Activated T-cell treated with anti-CD3 and anti-CD28 coated beads for 48 hours (primary cell): ENCODE measurements around the gene NAT16.
"Not testable (repeated sequence)": the region's sequence is repeated elsewhere in the genome, so short reads cannot be mapped to it uniquely, and the experiment has no call there.

Experiments
- DNase-seq: peaks from one replicate; pipeline ENCODE4 v3.0.0-alpha.2; 2020; ENCODE audit warnings: low read depth

NAT16 gene

DNA sequence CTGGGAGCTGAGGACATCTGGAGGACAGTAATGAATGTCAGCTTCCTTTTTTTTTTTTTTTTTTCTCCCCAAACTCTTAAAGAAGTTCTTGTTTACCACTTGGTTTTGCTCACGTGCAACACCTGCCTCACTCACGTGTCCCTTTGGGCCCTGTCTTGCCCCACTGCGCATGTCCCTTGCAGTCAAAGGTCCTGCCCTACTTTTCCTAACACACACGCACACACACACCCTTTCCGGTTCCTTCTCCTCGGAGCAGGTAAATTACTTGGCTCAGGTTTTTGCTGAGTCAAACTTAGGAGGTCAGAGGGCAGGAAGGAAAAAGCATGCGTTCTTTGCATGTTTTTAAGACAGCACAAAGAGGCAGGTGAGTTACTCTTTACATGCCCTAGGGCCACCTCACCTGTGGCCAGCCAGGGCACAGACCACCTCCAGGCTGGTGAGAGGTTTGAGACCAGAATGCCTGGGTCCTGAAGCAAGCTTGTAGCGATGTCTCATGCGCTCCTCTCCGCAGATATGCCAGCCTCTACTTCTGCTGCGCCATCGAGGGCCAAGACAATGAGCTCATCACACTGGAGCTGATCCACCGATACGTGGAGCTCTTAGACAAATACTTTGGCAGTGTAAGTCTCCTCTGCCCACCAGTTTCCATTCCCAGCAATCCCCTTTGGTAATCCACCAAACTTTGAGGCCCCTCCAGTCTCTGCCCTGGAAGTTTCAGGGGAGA is 23.1 kb downstream of the NAT16 start:
- no peak for DNase-seq

DNA sequence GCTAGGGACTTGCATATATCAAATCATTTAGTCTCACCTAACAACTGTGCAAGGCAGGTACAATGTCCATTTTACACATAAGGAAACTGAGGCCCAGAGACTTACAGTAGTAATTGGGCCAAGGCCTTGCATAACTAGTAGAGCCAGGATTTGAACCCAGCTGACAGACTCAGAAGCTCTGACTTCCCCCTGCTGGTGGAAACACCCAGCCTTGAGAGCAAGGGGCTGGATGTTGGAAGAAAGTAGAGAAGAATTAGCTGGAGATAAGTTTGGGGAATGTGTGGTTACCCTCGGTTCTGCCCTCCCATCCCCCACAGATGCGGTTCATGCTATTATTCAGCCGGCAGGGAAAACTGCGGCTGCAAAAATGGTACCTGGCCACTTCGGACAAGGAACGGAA is 23.8 kb downstream of the NAT16 start:
- no peak for DNase-seq

DNA sequence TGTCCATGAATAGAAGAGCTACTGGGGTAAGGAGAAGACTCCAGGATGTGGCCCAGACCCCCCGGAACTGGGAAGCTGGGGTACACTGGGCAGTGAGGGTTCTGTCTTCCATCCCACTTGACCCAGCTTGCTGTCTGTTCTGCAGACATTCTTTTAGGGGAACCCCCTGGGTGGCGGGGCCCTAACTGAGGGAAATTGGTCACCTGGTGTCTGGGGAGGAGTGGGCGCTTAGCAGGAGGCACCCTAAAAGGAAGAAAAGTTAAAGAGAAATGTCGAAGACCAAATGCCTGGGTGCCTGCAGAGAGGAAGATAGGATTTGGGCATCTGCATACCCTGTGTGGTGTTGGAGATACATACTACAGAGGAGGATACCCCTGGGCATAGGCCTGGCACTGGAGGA is 24.8 kb downstream of the NAT16 start:
- no peak for DNase-seq

DNA sequence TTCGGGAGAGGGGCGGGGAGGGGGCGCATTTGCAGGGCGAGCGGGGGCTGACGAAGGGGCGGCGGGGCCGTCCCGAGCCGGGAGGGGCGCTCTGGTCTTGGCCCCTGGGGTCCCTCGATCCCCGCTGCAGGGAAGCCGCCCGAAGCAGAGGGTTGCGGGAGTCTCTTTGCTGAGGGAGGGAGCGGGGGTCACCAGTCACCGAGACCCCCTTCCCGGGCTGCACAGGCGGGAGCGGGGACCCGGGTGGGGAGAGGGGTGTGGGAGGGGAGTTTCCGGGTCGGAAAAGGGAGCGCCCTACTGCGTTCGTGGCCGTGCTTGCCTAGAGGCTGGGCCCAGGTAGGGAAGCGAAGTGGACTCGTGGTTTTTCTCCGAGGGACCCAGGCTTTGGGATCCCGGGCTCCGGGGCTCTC is 25.4 kb downstream of the NAT16 start:
- no peak for DNase-seq

DNA sequence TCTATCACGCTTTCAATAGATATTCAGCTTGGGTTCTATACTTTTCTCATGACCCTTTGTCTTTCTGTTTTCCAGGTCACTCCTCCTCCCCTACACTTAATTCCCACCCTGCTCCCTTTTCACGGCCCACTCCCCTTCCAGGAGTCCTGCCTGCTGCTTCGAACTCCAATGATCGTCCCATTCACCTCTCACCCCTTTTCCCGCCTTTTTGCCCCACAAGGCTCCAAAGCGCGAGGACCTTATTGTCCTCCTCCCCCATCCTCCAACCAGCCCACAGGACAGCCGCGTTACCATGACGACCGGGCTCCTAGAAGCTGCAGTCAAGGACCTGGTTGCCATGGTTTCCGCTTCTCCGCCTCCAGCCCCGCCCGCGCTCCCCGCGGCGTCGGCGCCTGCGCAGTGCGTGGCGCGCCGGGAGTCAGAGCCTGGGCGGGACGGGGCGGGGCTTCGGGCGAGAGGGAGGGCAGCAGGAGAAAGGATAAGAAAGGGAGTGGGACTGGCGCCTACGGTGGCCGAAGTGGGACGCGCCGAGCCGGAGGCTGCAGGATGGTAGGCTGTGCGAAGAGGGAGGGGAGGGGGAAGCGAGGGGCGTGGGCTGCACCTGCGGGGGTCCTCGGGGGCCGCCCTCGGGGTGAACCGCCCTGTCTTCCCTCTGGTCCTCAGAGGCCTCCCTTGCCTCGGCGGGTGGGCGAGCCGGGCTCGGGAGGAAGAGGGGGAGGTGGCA is 26.0 kb downstream of the NAT16 start, which contains the start of gene AP1S1:
Gene AP1S1, plus strand, starts transcription at position 508 of the 724 bp plus-strand sequence. Its CDS starts 39 bp downstream, at position 547.
- DNase-seq, result peak; percentile 94

DNA sequence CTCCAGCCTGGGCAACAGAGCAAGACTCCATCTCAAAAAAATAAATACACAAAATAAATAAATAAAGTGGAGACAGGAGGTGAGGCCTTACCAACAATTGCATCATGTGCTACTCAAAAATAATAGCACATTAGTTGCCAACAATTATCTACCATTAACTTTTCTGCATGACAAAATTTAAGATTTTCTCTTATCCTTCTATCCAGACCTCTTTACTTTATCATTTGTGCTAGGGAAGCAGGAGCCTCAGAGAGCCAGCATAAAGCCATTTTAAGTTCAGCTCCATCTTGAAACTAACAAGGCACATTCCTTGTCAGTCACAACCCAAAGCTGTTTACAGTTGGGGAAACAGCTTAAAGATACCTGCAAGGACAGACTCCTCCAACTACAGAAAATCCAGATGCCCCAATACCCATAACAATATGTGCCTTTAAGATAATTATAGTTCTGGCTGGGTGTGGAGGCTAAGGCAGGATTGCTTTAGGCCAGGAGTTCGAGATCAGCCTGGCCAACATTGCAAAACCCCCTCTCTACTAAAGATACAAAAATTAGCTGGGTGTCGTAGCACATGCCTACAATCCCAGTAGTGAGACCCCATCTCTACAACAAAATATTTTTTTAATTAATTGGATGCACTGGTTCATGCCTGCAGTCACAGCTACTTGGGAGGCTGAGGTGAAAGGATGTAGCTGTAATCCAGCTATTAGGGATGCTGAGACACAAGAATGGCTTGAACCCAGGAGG is 28.0 kb downstream of the NAT16 start:
- DNase-seq, result no peak

DNA sequence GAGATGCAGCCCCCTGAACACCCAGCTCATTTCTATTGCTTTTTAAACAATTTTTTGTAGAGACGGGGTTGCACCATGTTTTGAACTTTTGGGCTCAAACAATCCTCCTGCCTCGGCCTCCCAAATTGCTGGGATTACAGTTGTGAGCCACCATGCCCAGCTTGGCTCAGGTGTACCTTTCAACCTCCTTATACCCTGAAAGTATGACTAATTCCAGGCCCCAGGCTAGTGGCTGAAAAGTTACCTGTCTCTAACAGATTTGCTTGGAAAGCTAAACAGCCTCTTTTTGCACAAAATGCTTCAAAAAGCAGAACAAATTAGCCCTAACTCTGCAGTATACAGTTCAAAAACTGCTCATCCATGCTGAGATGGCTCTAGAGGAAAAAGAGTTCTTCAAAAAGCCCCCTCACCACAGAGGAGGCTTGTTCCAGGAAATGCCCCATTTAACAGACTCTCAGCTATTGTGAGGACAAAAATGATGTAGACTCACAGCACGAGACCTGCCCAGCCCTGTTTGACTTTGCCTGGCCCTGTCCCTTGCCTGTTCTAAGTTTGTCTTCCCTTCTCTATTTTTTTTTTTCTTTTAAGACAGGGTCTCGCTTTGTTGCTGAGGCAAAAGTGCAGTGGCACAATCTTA is 39.2 kb downstream of the NAT16 start:
- DNase-seq, result no peak

DNA sequence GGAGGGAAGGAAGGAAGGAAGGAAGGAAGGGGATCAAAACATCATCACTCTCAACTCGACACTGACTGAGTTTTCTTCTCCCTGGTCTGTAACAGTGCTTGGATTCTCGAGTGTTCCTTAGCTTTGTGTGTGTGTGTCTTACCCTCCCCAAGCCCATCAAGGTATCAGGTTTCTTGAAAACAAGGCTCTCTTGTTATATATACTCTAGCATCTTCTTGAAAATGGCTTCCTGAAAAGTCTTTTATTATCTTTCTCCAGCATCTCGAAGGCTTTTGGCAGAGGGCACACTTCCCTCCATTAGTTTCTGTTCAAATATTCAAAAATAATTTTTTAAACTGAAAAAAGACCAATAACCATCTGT is 39.8 kb downstream of the NAT16 start:
- DNase-seq, result no peak

DNA sequence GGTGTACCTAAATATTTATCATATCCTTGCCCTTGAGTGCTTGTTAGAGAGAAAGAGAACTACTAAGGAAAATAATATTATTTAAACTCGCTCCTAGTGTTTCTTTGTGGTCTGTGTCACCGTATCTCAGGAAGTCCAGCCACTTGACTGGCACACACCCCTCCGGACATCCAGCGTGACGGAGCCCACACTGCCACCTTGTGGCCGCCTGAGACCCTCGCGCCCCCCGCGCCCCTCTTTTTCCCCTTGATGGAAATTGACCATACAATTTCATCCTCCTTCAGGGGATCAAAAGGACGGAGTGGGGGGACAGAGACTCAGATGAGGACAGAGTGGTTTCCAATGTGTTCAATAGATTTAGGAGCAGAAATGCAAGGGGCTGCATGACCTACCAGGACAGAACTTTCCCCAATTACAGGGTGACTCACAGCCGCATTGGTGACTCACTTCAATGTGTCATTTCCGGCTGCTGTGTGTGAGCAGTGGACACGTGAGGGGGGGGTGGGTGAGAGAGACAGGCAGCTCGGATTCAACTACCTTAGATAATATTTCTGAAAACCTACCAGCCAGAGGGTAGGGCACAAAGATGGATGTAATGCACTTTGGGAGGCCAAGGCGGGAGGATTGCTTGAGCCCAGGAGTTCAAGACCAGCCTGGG is 41.8 kb downstream of the NAT16 start:
- peak; percentile 83 for DNase-seq

DNA sequence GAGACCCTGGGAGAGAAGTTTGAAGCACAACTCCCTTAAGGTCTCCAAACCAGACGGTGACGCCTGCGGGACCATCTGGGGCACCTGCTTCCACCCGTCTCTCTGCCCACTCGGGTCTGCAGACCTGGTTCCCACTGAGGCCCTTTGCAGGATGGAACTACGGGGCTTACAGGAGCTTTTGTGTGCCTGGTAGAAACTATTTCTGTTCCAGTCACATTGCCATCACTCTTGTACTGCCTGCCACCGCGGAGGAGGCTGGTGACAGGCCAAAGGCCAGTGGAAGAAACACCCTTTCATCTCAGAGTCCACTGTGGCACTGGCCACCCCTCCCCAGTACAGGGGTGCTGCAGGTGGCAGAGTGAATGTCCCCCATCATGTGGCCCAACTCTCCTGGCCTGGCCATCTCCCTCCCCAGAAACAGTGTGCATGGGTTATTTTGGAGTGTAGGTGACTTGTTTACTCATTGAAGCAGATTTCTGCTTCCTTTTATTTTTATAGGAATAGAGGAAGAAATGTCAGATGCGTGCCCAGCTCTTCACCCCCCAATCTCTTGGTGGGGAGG is 42.4 kb downstream of the NAT16 start:
- no peak for DNase-seq

DNA sequence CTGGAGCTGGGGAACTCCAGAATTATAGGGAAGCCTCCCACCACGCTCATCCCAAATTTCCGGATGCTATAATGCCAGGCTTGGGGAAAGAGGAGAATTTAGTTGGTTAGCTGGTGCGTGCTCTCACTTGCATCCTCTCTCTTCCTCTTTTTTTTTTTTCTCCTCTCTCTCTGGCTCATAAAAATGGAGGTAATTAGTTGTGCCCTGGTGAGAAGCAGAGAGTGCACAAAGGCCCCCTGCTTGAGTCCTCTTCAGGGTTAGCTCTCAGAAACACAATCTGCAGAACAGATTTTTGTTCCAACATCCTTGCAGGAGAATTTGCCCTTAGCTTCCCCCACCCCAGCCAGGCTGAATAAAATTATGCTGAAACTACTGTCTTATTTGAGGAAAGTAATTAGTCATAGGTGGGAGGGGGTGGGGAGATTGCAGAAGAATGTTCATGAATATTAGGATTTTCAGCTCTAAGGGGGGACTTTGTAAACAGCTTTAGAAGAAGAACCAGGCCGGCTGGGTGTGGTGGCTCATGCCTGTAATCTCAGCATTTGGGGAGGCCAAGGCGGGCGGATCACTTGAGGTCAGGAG is 45.6 kb downstream of the NAT16 start:
- DNase-seq, result no peak

DNA sequence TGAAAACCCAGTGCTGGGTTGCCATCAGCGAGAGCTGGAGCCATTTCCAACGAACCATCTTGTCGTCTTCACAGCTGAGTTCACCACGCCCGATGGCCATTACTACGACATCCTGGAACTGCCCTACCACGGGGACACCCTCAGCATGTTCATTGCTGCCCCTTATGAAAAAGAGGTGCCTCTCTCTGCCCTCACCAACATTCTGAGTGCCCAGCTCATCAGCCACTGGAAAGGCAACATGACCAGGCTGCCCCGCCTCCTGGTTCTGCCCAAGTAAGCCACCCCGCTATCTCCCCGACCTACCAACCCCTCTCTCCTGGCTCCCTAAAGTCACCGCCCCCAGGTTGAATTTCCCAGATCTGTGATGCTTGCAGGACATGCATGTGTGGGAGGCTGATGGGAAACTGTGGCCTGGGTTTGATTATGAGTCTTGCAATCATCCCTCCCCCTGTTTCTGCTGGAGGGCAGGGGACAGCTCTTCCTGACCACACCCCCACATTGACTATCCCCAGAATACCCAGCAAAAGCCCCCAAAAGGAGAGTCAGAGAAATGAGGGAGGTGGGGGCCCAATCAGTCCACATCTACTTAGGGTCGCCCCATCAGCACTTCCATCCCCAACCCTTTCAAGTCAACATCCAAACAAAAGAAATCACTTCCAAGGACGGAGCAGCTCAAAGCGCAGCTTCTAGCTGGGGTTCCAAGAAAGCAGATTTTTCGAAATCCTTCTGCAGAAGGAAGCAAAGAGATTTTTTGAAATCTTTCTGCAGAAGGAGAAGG is 46.3 kb downstream of the NAT16 start:
- DNase-seq, result no peak

DNA sequence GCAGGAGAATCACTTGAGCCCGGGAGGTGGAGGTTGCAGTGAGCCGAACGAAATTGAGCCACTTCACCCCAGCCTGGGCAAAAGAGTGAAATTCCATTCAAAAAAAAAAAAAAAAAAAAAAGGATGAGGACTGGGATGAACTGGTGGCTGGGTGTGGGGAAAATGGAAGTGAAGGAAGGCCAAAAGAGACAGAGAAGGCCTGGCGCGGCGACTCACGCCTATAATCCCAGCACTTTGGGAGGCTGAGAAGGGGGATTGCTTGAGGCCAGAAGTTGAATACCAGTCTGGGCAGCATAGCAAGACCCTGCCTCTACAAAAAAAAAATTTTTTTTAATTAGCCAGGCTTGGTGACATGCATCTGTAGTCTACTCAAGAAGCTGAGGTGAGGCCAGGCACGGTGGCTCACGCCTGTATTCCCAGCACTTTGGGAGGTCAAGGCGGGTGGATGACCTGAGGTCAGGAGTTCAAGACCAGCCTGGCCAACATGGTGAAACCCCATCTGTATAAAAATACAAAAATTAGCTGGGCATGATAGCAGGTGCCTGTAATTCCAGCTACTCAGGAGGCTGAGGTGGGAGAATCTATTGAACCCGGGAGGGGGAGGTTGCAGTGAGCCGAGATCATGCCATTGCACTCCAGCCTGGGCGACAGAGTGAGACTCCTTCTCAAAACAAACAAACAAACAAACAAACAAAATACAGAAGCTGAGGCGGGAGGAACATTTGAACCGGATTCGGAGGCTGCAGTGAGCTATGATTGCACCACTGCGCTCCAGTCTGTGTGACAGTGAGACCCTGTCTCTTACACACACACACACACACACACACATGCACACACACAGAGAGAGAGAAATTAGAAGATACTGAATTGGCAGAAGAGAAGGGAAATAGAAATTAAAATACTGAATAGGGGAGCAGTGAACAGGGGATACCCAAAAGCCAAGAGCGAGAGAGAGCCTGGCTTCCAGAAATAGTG is 47.2 kb downstream of the NAT16 start:
- DNase-seq, result not testable (repeated sequence)

DNA sequence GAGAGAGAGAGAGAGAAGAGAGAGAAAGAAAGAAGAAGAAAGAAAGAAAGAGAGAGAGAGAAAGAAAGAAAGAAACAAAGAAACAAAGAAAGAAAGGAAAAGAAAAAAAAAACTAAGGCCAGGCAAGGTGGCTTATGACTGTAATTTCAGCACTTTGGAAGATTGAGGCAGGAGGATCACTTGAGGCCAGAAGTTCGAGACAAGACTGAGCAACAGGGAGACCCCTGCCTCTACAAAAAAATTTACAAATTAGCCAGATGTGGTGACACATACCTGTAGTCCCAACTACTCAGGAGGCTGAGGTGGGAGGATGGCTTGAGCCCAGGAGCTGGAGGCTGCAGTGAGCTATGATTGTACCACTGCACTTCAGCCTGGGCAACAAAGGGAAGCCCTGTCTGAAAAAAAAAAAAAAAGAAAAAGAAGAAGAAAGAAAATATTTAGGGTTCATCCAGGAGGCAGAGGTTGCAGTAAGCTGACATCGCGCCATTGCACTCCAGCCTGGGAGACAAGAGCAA is 50.4 kb downstream of the NAT16 start:
- DNase-seq, result no peak

DNA sequence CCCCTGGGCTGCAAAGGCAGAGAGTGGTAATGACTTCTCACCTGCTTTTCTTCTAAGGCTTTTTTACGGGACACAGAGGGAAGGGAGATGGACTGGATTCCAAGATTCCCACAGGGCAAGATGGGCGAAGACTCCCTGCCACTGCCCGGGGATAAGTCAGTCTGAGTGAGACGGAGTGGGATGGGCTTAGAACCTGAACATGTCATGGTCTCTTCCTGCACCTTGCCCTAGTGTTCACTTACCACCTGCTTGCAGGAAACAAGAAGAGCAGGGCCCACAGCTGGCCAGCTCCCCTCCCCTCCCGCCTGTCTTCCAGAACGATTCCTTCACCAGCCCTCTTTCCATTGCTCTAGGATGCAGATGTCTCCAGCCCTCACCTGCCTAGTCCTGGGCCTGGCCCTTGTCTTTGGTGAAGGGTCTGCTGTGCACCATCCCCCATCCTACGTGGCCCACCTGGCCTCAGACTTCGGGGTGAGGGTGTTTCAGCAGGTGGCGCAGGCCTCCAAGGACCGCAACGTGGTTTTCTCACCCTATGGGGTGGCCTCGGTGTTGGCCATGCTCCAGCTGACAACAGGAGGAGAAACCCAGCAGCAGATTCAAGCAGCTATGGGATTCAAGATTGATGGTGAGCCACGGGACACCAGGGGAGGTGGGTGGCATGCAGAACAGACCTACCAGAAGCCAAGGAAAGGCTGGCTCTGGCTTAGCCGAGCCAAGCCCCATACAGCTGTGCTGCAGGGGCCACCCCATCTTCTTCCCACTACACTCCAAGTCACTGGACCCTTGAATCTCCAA is 51.9 kb downstream of the NAT16 start:
- DNase-seq, result no peak

DNA sequence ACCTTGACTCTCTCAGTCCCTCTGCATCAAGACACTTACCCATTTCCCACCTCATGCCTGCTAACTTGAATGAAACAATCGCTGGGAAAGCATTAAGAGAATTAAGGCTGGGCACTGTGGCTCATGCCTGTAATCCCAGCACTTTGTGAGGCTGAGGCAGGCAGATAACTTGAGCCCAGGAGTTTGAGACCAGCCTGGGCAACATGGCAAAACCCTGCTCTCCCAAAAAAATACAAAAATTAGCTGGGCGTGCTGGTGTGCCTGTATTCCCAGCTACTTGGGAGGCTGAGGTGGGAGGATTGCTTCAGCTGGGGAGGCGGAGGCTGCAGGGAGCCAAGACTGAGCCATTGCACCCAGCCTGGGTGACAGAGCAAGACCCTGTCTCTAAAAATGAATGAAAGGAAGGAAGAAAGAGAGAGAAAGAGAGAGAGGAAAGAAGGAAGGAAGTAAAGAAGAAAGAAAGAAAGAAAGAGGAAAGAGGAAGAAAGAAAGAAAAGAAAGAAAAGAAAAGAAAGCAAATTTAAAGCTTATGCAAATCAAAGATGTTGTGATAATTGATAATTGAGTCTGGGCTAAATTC is 52.5 kb downstream of the NAT16 start:
- DNase-seq, result no peak

DNA sequence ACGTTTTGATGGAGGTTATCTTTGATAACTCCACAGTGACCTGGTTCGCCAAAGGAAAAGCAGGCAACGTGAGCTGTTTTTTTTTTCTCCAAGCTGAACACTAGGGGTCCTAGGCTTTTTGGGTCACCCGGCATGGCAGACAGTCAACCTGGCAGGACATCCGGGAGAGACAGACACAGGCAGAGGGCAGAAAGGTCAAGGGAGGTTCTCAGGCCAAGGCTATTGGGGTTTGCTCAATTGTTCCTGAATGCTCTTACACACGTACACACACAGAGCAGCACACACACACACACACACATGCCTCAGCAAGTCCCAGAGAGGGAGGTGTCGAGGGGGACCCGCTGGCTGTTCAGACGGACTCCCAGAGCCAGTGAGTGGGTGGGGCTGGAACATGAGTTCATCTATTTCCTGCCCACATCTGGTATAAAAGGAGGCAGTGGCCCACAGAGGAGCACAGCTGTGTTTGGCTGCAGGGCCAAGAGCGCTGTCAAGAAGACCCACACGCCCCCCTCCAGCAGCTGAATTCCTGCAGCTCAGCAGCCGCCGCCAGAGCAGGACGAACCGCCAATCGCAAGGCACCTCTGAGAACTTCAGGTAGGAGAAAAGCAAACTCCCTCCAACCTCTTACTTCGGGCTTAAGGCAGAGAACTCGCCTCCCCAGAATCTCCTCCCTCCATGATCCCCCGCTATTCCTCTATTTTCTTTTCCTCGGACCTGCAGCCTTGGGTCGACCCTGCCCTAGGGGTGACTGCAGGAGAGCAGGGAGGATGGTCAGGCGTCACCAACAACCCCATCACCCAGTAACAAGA is 53.2 kb downstream of the NAT16 start, which contains the start of gene SERPINE1:
Gene SERPINE1, plus strand, starts transcription at position 454 of the 809 bp plus-strand sequence. CDS start 1,290 bp downstream, outside the sequence.
- DNase-seq, result peak; percentile 19
